HCT116 (cell line): Measurements from ENCODE around the gene YY2. TPM values are rescaled to one million over a fixed set of nuclear protein-coding genes. Genes with fewer than 3 reads are reported as not detected.

Source experiments
- ATAC-seq: fragments of 200-7000 bp; cut with Tn5 transposase; 2 replicates; pipeline ENCODE4 v1.9.1; 2020; ENCODE audit warnings: mild to moderate bottlenecking, moderate library complexity
- BruUV-seq: library from RNA; stranded (reverse); fragments of 400-500 nt; replicated peaks from 2 replicates; lab custom pipeline; 2021; lab: Mats Ljungman, UMichigan
- CTCF ChIA-PET: fragments of 300-600 bp; sonication (Branson Sonifier 250); formaldehyde crosslinking; loops from one replicate; lab custom pipeline; 2021; ENCODE audit warnings: antibody characterized with exemption; lab: Charles Lee
- POLR2A ChIA-PET: fragments of 300-600, 350-600 bp; sonication (Branson Sonifier 250); formaldehyde crosslinking; loops from one replicate; lab custom pipeline; 2021; ENCODE audit warnings: antibody characterized with exemption; lab: Charles Lee
- RAD21 ChIA-PET, 2 experiments: fragments of 300-600 bp; sonication (Branson Sonifier 250); formaldehyde crosslinking; loops; one replicate each; lab custom pipeline; 2023; ENCODE audit warnings: low total read pairs in 2 of 2; ENCODE audit not compliant: uncharacterized antibody in 2 of 2, unreplicated experiment in 2 of 2, low non-redundant PET in 1 of 2; lab: Charles Lee
- DNase-seq: peaks from one replicate; pipeline ENCODE4 v3.0.0-alpha.2; 2010; ENCODE audit warnings: low read depth, low spot score
- H2AFZ ChIP-seq: fragments of 200-600 bp; shearing (Covaris generic), sonication (generic); 2 replicates; pipeline ENCODE4 v1.6.1; 2017; ENCODE audit warnings: low read depth, mixed run types, mixed read lengths, antibody characterized with exemption, low read length; ENCODE audit not compliant: poor library complexity, severe bottlenecking
- H3K27ac ChIP-seq: 2 replicates; pipeline ENCODE4 v1.5.1; 2012; ENCODE audit warnings: low read depth, low read length
- H3K27me3 ChIP-seq: fragments of 200-600 bp; sonication (generic); 2 replicates; pipeline ENCODE4 v1.6.1; 2016; ENCODE audit warnings: mixed run types, low read length, mixed read lengths; ENCODE audit not compliant: insufficient read depth
- H3K36me3 ChIP-seq, 2 experiments: fragments of 200-500 bp in 1 of 2; fragments of 200-600 bp in 1 of 2; sonication (Bioruptor generic) in 1 of 2; sonication (generic) in 1 of 2; 2 replicates each; pipeline versions ENCODE4 v1.5.1 to v1.6.1; 2014 to 2016; ENCODE audit warnings: low read length in 2 of 2, inconsistent platforms in 1 of 2, mixed read lengths in 1 of 2, mixed run types in 1 of 2; ENCODE audit not compliant: insufficient read depth in 2 of 2, control insufficient read depth in 1 of 2
- H3K4me1 ChIP-seq, 2 experiments: fragments of 200-600 bp in 1 of 2; sonication (generic) in 1 of 2; 2 replicates each; pipeline versions ENCODE4 v1.5.1 to v1.6.1; 2012 to 2017; ENCODE audit warnings: low read length in 2 of 2, inconsistent platforms in 1 of 2, mild to moderate bottlenecking in 1 of 2, mixed read lengths in 1 of 2, mixed run types in 1 of 2, moderate library complexity in 1 of 2; ENCODE audit not compliant: insufficient read depth in 2 of 2, control insufficient read depth in 1 of 2
- H3K4me2 ChIP-seq: fragments of 200-600 bp; sonication (generic); 2 replicates; pipeline ENCODE4 v1.6.1; 2017; ENCODE audit warnings: mixed run types, low read length, mixed read lengths
- H3K4me3 ChIP-seq, 2 experiments: fragments of 200-600 bp in 1 of 2; sonication (generic) in 1 of 2; replicated peaks in 1 of 2; 2 replicates each; pipeline ENCODE4 v1.5.1; 2011 to 2016; ENCODE audit warnings: low read length in 2 of 2, control low read depth in 1 of 2, low read depth in 1 of 2, mild to moderate bottlenecking in 1 of 2, mixed read lengths in 1 of 2, mixed run types in 1 of 2
- H3K79me2 ChIP-seq: fragments of 200-600 bp; sonication (generic); 2 replicates; pipeline ENCODE4 v1.6.1; 2017; ENCODE audit warnings: mild to moderate bottlenecking, mixed run types, low read length, moderate library complexity, mixed read lengths; ENCODE audit not compliant: insufficient read depth
- H3K9ac ChIP-seq: fragments of 200-600 bp; sonication (generic); 2 replicates; pipeline ENCODE4 v1.6.1; 2016; ENCODE audit warnings: low read length, mixed read lengths
- H3K9me2 ChIP-seq: fragments of 200-600 bp; sonication (generic), shearing (Covaris generic); 2 replicates; pipeline ENCODE4 v1.6.1; 2017; ENCODE audit warnings: mixed run types, mild to moderate bottlenecking, moderate library complexity; ENCODE audit not compliant: insufficient read depth
- H3K9me3 ChIP-seq, 2 experiments: fragments of 200-500 bp in 1 of 2; fragments of 200-600 bp in 1 of 2; sonication (Bioruptor generic) in 1 of 2; sonication (generic) in 1 of 2; 2 replicates each; pipeline ENCODE4 v1.6.1; 2014 to 2017; ENCODE audit warnings: low read length in 2 of 2, mixed read lengths in 2 of 2, inconsistent platforms in 1 of 2, low read depth in 1 of 2, mild to moderate bottlenecking in 1 of 2, mixed run types in 1 of 2, moderate library complexity in 1 of 2; ENCODE audit not compliant: control insufficient read depth in 1 of 2, insufficient read depth in 1 of 2
- H4K20me1 ChIP-seq: fragments of 200-600 bp; sonication (generic), shearing (Covaris generic); 2 replicates; pipeline ENCODE4 v1.6.1; 2017; ENCODE audit warnings: mixed run types, mild to moderate bottlenecking, moderate library complexity; ENCODE audit not compliant: insufficient read depth
- ATF3 ChIP-seq: IDR thresholded peaks from 2 replicates; pipeline ENCODE4 v1.6.1; 2012
- CTCF ChIP-seq, 3 experiments: fragments of 200-600 bp in 1 of 3; sonication (generic) in 1 of 3; IDR thresholded peaks in 2 of 3; conservative IDR thresholded peaks in 1 of 3; 2 replicates each; pipeline ENCODE4 v1.5.1; 2012 to 2017; ENCODE audit warnings: low read depth in 2 of 3, low read length in 2 of 3, antibody characterized with exemption in 1 of 3, borderline replicate concordance in 1 of 3, control low read depth in 1 of 3, mild to moderate bottlenecking in 1 of 3, mixed read lengths in 1 of 3, mixed run types in 1 of 3, moderate library complexity in 1 of 3; ENCODE audit not compliant: insufficient read depth in 1 of 3
- EZH2 ChIP-seq: fragments of 200-600 bp; sonication (generic); IDR thresholded peaks from 2 replicates; pipeline ENCODE4 v1.6.1; 2017; ENCODE audit warnings: antibody characterized with exemption, mixed run types
- EZH2phosphoT487 ChIP-seq: fragments of 200-600 bp; IDR thresholded peaks from 2 replicates; pipeline ENCODE4 v1.6.1; 2018; ENCODE audit warnings: antibody characterized with exemption, borderline replicate concordance
- FOSL1 ChIP-seq: IDR thresholded peaks from 2 replicates; pipeline ENCODE4 v1.6.1; 2012; ENCODE audit warnings: low read depth
- MAX ChIP-seq: IDR thresholded peaks from 2 replicates; pipeline ENCODE4 v1.6.1; 2012
- POLR2AphosphoS5 ChIP-seq: IDR thresholded peaks from 2 replicates; pipeline ENCODE4 v1.6.1; 2011; ENCODE audit warnings: mild to moderate bottlenecking, low read depth, low read length, moderate library complexity
- RAD21 ChIP-seq: IDR thresholded peaks from 2 replicates; pipeline ENCODE4 v1.6.1; 2012; ENCODE audit warnings: low read depth, mild to moderate bottlenecking
- REST ChIP-seq: IDR thresholded peaks from 2 replicates; pipeline ENCODE4 v1.6.1; 2012; ENCODE audit warnings: low read depth
- SRF ChIP-seq: IDR thresholded peaks from 2 replicates; pipeline ENCODE4 v1.6.1; 2012; ENCODE audit warnings: low read depth
- TCF7L2 ChIP-seq: IDR thresholded peaks from 2 replicates; pipeline ENCODE4 v1.7.0; 2011; ENCODE audit warnings: borderline replicate concordance, inconsistent platforms; ENCODE audit not compliant: insufficient read depth, insufficient read length; ENCODE audit errors: extremely low read depth
- ZBTB33 ChIP-seq: IDR thresholded peaks from 2 replicates; pipeline ENCODE4 v1.6.1; 2011; ENCODE audit warnings: mild to moderate bottlenecking, low read length, moderate library complexity; ENCODE audit not compliant: insufficient replicate concordance; ENCODE audit errors: extremely low read depth
- ZFX ChIP-seq: fragments of 450-650 bp; IDR thresholded peaks from 2 replicates; pipeline ENCODE4 v1.6.1; 2017
- intact Hi-C: fragments of 100-400 bp; cut with micrococcal nuclease; formaldehyde crosslinking; loops from 2 replicates; pipeline ENCODE4 v1.10.0; 2022
- total RNA-seq: library from RNA; stranded (reverse); gene quantifications from one replicate; pipeline ENCODE4 v1.2.1, GENCODE V29; 2021; ENCODE audit not compliant: unreplicated experiment

The YY2 gene
- total RNA-seq, 1 experiment from 2014 or later, result 2.7 TPM

- BruUV-seq, result no TSS peak
- Histone ChIP-seq H3K36me3 (no peaks in the 10 kb centered on the region), H3K9ac (no peak overlapping the region), H3K9me2 (no peaks in the 10 kb centered on the region), H3K4me1 (no peaks in the 10 kb centered on the region), H3K9me3 (no peaks in the 10 kb centered on the region), H3K27me3 (no peaks in the 10 kb centered on the region), H3K4me2 (no peak overlapping the region), H4K20me1 (no peaks in the 10 kb centered on the region), H3K27ac (no peak overlapping the region), H2AFZ (no peak overlapping the region), H3K79me2 (no peaks in the 10 kb centered on the region), H3K4me3 (no peak overlapping the region)
- CTCF ChIA-PET, result no interaction called here
- ATAC-seq, result no peak
- RAD21 ChIA-PET, result no interaction called here
- POLR2A ChIA-PET, result no interaction called here
- intact Hi-C loops, result no loop called here
- TF ChIP-seq CTCF (IDR thresholded peaks at IDR 0.05 in 2 of 3, conservative IDR thresholded peaks at IDR 0.05 in 1 of 3; ENCODE audit: borderline replicate concordance in 1 of 3, insufficient read depth in 1 of 3, low read depth in 2 of 3, low read length in 2 of 3) (no peak), EZH2phosphoT487 (no peak), ZFX (no peak), POLR2AphosphoS5 (no peak), SRF (no peak), ZBTB33 (no peak), ATF3 (no peak), REST (no peak), RAD21 (no peak), TCF7L2 (no peak), FOSL1 (no peak), EZH2 (no peak), MAX (no peak)
- no peak for DNase-seq
Measured at GRCh38 chrX:21870494-21870893, 14.7 kb downstream of the YY2 start.
